ENCODE data around the gene ATXN7. TPM values are rescaled to one million over a fixed set of nuclear protein-coding genes. Genes with fewer than 3 reads are reported as not detected.

Gene ATXN7
- total RNA-seq, 4 donors from 2014 or later = 29.2 to 44.2 (median 38.3) TPM

DNA sequence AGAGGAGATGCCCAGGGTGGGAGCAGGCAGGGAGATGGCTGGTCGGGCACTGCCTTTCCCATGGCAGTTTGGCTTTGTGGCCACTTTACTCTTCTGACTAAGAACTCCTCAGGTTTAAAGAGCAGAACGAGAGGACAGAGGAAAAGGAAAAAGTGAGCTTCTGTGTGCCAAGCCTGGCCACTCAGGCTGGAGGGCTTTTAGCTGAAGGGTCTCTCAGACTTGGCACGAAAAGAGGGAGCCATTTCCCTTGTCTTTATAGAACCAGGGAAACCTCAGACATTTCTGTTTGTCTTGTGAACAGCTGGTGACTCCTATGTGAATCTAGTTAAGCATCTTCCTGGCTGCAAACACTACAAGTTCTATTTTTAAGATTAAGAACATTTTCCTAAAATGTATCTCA, 182.9 kb downstream of the ATXN7 start:
- TF ChIP-seq POLR2A (IDR thresholded peaks at IDR 0.05) (no peak), EP300 (IDR thresholded peaks at IDR 0.05) (no peak)
- TF ChIP-seq, protein P1, sequence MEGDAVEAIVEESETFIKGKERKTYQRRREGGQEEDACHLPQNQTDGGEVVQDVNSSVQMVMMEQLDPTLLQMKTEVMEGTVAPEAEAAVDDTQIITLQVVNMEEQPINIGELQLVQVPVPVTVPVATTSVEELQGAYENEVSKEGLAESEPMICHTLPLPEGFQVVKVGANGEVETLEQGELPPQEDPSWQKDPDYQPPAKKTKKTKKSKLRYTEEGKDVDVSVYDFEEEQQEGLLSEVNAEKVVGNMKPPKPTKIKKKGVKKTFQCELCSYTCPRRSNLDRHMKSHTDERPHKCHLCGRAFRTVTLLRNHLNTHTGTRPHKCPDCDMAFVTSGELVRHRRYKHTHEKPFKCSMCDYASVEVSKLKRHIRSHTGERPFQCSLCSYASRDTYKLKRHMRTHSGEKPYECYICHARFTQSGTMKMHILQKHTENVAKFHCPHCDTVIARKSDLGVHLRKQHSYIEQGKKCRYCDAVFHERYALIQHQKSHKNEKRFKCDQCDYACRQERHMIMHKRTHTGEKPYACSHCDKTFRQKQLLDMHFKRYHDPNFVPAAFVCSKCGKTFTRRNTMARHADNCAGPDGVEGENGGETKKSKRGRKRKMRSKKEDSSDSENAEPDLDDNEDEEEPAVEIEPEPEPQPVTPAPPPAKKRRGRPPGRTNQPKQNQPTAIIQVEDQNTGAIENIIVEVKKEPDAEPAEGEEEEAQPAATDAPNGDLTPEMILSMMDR (IDR thresholded peaks at IDR 0.05) = no peak
- peaks cover 0 to 9% (median 4%) of the 10 kb centered on the region in 4 donors for H3K4me1 ChIP-seq

DNA sequence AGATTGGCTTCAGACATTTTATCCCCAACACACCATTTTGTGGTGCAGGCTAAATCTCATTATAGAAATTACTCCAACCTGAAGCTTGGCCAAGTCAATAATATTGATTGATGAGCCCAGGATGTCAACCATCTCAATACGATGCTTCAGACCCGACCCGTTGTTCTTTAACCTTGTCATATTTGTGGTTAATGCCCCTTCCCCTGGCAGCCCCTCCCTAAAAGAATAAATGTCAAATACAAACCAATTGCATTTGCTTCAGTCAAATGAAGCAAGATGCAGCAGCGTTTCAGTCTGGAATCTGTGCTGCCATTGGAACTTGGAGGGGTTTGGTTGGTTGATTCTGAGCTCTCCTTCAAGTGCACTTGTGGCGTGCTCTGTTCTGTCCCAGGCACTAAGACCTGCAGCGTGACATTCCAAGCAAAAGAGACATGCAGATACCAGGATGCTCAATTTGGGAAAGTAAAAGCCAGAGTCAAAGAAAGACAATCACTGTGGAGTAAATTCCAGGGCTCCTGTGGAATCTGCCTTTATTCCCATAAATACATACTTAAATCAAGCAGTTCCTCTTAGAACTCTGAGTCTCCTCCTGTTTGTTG, 183.4 kb downstream of the ATXN7 start:
- Histone ChIP-seq H3K36me3 (no peaks in the 10 kb centered on the region), H3K27ac (no peak overlapping the region), H3K4me3 (no peak overlapping the region), H3K4me1 (peaks cover 0 to 9% (median 4%) of the 10 kb centered on the region in 4 donors), H3K27me3 (no peaks in the 10 kb centered on the region), H3K9me3 (no peaks in the 10 kb centered on the region)
- WGBS, 2 donors = 61 to 66% methylated on average over 6 of the region's 6 CpGs
- TF ChIP-seq POLR2A (IDR thresholded peaks at IDR 0.05) (no peak), EP300 (IDR thresholded peaks at IDR 0.05) (no peak)
- TF ChIP-seq, protein P1 (IDR thresholded peaks at IDR 0.05) = no peak
- DNase-seq (ENCODE audit: low spot score in 2 of 2) = no peak

More for the DNA sequence above, 182.9 kb downstream of the ATXN7 start:
- 85 to 95% methylated on average over 3 of the region's 3 CpGs for WGBS, 2 donors
- Histone ChIP-seq H3K4me3 (no peak overlapping the region), H3K27me3 (no peaks in the 10 kb centered on the region), H3K36me3 (no peaks in the 10 kb centered on the region), H3K27ac (no peak overlapping the region), H3K9me3 (no peaks in the 10 kb centered on the region)
- no peak for DNase-seq (ENCODE audit: low spot score in 2 of 2)

DNA sequence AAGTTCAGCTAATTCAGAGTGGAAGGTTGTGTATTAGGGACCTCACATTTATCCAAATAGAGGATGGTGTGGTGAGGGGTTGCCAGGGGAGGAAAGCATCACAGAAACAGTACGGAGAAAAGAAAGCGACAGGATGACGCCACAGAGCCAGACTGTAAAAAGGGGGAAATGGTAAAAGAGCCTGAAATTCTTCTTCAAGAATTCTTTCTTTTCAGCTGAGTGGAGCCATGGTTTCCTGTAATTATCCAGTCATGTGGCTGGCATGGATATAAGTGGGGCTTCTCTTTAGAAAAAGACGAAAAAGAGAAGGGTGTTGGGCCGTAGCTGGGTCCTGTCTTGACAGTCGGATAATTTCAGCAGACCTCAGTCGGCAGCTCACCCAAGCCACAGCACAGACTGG, 184.1 kb downstream of the ATXN7 start:
- TF ChIP-seq, protein P1 (IDR thresholded peaks at IDR 0.05) = no peak
- TF ChIP-seq POLR2A (IDR thresholded peaks at IDR 0.05) = no peak
- no peak for TF ChIP-seq EP300 (IDR thresholded peaks at IDR 0.05)
- 62 to 65% methylated on average over 7 of the region's 7 CpGs for whole genome bisulfite sequencing, 2 donors
- peak overlapping the region in 3 of 4 donors; percentile 6 to 69 (median 45) for H3K27ac ChIP-seq

DNA sequence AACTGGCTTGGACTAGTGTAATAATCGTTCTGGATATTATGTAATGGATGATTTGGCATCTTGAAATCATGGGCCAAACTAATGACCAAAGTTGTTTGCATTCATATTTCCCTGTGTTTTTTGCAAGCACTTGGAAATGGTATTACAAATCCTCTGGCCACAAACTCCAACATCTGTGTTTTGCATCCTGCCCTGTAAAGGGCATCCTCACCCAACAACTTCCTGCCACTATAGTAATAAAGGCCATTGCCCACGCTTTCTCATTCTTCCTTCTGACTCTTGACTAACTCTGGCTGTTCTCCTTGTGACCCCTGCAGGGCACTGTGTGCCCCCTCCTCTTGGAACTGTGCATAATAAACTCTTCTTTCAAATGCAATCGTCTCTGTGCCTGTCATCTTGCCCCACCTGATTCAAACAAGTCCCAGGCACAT, 185.0 kb downstream of the ATXN7 start:
- 29 to 32% methylated on average over 3 of the region's 3 CpGs for WGBS, 2 donors
- Histone ChIP-seq H3K36me3 (no peaks in the 10 kb centered on the region), H3K27me3 (no peaks in the 10 kb centered on the region), H3K27ac (peak overlapping the region in 2 of 4 donors; percentile 45 to 69), H3K4me1 (peaks cover 0 to 13% (median 4%) of the 10 kb centered on the region in 4 donors), H3K4me3 (no peak overlapping the region), H3K9me3 (no peaks in the 10 kb centered on the region)
- TF ChIP-seq, protein P1 (IDR thresholded peaks at IDR 0.05) = no peak
- TF ChIP-seq POLR2A (IDR thresholded peaks at IDR 0.05) = no peak
- DNase-seq (ENCODE audit: low spot score in 2 of 2) = no peak

More for the DNA sequence above, 184.1 kb downstream of the ATXN7 start:
- Histone ChIP-seq H3K4me1 (peaks cover 0 to 9% (median 4%) of the 10 kb centered on the region in 4 donors), H3K27me3 (no peaks in the 10 kb centered on the region), H3K4me3 (no peak overlapping the region), H3K36me3 (no peaks in the 10 kb centered on the region), H3K9me3 (no peaks in the 10 kb centered on the region)
- DNase-seq (ENCODE audit: low spot score in 2 of 2) = no peak

DNA sequence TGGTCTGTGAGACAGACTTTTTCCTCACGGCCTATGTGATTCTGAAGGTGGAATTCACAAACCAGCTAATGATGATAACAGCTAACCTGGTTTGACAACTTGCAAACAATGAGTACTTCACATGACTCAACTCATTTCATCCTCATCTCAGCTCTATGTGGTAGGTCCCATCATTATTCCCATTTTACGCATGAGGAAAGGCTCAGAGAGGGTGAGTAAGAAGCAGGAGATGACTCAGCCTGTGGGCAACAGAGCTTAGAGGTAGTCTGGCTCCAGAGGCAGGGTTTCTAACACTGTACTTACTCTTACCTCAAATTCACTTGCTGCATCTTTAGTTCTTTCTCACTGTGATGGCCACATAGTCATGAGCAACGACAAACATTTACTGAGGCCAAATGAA, 185.5 kb downstream of the ATXN7 start:
- Histone ChIP-seq H3K27me3 (no peaks in the 10 kb centered on the region), H3K4me3 (no peak overlapping the region), H3K4me1 (peaks cover 0 to 15% (median 4%) of the 10 kb centered on the region in 4 donors), H3K27ac (peak overlapping the region in 1 of 4 donors; percentile 69), H3K9me3 (no peaks in the 10 kb centered on the region), H3K36me3 (no peaks in the 10 kb centered on the region)
- TF ChIP-seq POLR2A (IDR thresholded peaks at IDR 0.05) = no peak
- TF ChIP-seq, protein P1 (IDR thresholded peaks at IDR 0.05) = no peak
- no peak for TF ChIP-seq EP300 (IDR thresholded peaks at IDR 0.05)
- DNase-seq (ENCODE audit: low spot score in 2 of 2) = no peak
- WGBS, 2 donors = 78 to 87% methylated on average over 3 of the region's 3 CpGs
